Thyroid gland (tissue), 4 donors: Measurements from ENCODE around the gene SIAH3. TPM values are rescaled to one million over a fixed set of nuclear protein-coding genes. Genes with fewer than 3 reads are reported as not detected.

ENCODE experiments used
- DNase-seq, 2 donors: peaks; one replicate each; pipeline ENCODE4 v3.0.0-alpha.2; 2019
- H3K27ac ChIP-seq, 3 donors: fragments of 200-600 bp; sonication (generic); 1 replicate in 2 of 3; 2 replicates in 1 of 3; pipeline ENCODE4 v1.5.1; 2016 to 2019; ENCODE audit warnings: mild to moderate bottlenecking in 1 of 3, moderate library complexity in 1 of 3
- H3K27me3 ChIP-seq: fragments of 200-600 bp; sonication (generic); one replicate; pipeline ENCODE4 v1.5.1; 2019
- H3K36me3 ChIP-seq, 2 donors: fragments of 200-600 bp; sonication (generic); one replicate each; pipeline ENCODE4 v1.5.1; 2016 to 2019
- H3K4me1 ChIP-seq, 2 donors: fragments of 200-600 bp; sonication (generic); one replicate each; pipeline ENCODE4 v1.5.1; 2017 to 2019
- H3K4me3 ChIP-seq, 3 donors: fragments of 200-600 bp; sonication (generic); replicated peaks in 1 of 3; 1 replicate in 2 of 3; 2 replicates in 1 of 3; pipeline ENCODE4 v1.5.1; 2016; ENCODE audit warnings: mild to moderate bottlenecking in 1 of 3
- H3K9me3 ChIP-seq: fragments of 200-600 bp; sonication (generic); one replicate; pipeline ENCODE4 v1.5.1; 2017
- CTCF ChIP-seq, 6 experiments: fragments of 200-600 bp in 3 of 6; fragments of 450-650 bp in 3 of 6; sonication (generic) in 3 of 6; IDR thresholded peaks; one replicate each; pipeline ENCODE4 v1.5.1; 2016 to 2019; ENCODE audit warnings: antibody characterized with exemption in 6 of 6, mild to moderate bottlenecking in 2 of 6, inconsistent platforms in 1 of 6, moderate library complexity in 1 of 6
- POLR2A ChIP-seq, 2 donors: fragments of 450-650 bp; IDR thresholded peaks; one replicate each; pipeline ENCODE4 v1.6.1; 2017; ENCODE audit warnings: antibody characterized with exemption in 2 of 2, mild to moderate bottlenecking in 2 of 2, moderate library complexity in 1 of 2
- WGBS, 2 donors: methylation state at CpG; one replicate each; pipeline ENCODE4 v1.1.5; 2017; 5-methylcytosine and 5-hydroxymethylcytosine counted together
- intact Hi-C: fragments of 100-400 bp; cut with DNase I; formaldehyde crosslinking; loops from one replicate; pipeline ENCODE4 v1.15.1; 2023
- total RNA-seq, 4 donors: library from RNA; depleted of rRNA; stranded (reverse); fragments of >200 nt; gene quantifications; one replicate each; pipeline ENCODE4 v1.2.3, GENCODE V29; 2016

Gene SIAH3
- total RNA-seq, 4 donors from 2014 or later: 0.13 TPM; not detected in 3

DNA sequence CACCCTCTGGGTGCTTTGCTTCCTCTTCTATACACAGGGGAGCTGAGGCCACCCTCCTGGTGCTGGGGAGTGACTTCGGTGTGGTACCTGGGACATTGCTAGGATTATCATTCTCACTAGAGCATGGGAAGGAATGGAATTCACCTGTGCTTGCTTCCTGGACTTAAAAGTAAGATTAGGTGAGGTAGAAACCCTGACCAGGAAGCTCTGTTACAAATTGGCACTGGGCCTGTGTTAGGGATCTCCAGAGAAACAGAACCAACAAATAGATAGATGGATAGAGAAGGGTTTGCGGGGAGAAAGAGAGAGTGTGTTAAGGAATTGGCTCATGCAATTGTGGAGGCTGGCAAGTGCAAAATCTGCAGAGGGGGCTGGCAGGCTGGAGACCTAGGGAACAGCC is 13.9 kb upstream of the SIAH3 start:
- no peak overlapping the region for H3K27ac ChIP-seq
- H3K9me3 ChIP-seq: no peaks in the 10 kb centered on the region
- TF ChIP-seq CTCF (IDR thresholded peaks at IDR 0.05) (no peak), POLR2A (IDR thresholded peaks at IDR 0.05) (no peak)
- no peak for DNase-seq
- H3K36me3 ChIP-seq: no peaks in the 10 kb centered on the region
- WGBS, 2 donors: 88 to 92% methylated on average over 1 of the region's 2 CpGs
- intact Hi-C loops: no loop called here
- H3K4me1 ChIP-seq: no peaks in the 10 kb centered on the region
- no peak overlapping the region for H3K4me3 ChIP-seq
- no peaks in the 10 kb centered on the region for H3K27me3 ChIP-seq

- no peak for DNase-seq
- no peak for TF ChIP-seq CTCF (IDR thresholded peaks at IDR 0.05)
- TF ChIP-seq POLR2A (IDR thresholded peaks at IDR 0.05): no peak
- no peak overlapping the region for H3K4me3 ChIP-seq
- H3K9me3 ChIP-seq: no peaks in the 10 kb centered on the region
- no peak overlapping the region for H3K27ac ChIP-seq
- WGBS, 2 donors: 64 to 66% methylated on average over 10 of the region's 10 CpGs
- H3K4me1 ChIP-seq: no peaks in the 10 kb centered on the region
- intact Hi-C loops: no loop called here
- H3K36me3 ChIP-seq: no peaks in the 10 kb centered on the region
- H3K27me3 ChIP-seq: no peaks in the 10 kb centered on the region
Observed at GRCh38 chr13:45863709-45864590, 12.4 kb upstream of the SIAH3 start.

GRCh38 chr13:45861322-45861721 is 9.8 kb upstream of the SIAH3 start:
- H3K27ac ChIP-seq: no peak overlapping the region
- no peaks in the 10 kb centered on the region for H3K36me3 ChIP-seq
- no peaks in the 10 kb centered on the region for H3K27me3 ChIP-seq
- no peak for DNase-seq
- no peaks in the 10 kb centered on the region for H3K9me3 ChIP-seq
- intact Hi-C loops: no loop called here
- H3K4me3 ChIP-seq: no peak overlapping the region
- no peaks in the 10 kb centered on the region for H3K4me1 ChIP-seq
- TF ChIP-seq POLR2A (IDR thresholded peaks at IDR 0.05): no peak
- TF ChIP-seq CTCF (IDR thresholded peaks at IDR 0.05): no peak

- TF ChIP-seq CTCF (IDR thresholded peaks at IDR 0.05): no peak
- no peak for TF ChIP-seq POLR2A (IDR thresholded peaks at IDR 0.05)
- no peak overlapping the region for H3K27ac ChIP-seq
- no peaks in the 10 kb centered on the region for H3K9me3 ChIP-seq
- H3K36me3 ChIP-seq: no peaks in the 10 kb centered on the region
- H3K4me1 ChIP-seq: no peaks in the 10 kb centered on the region
- no peaks in the 10 kb centered on the region for H3K27me3 ChIP-seq
- 51 to 57% methylated on average over 5 of the region's 5 CpGs for WGBS, 2 donors
- DNase-seq: no peak
- H3K4me3 ChIP-seq: no peak overlapping the region
- intact Hi-C loops: no loop called here
Observed at GRCh38 chr13:45860240-45860639, 8.7 kb upstream of the SIAH3 start.

DNA sequence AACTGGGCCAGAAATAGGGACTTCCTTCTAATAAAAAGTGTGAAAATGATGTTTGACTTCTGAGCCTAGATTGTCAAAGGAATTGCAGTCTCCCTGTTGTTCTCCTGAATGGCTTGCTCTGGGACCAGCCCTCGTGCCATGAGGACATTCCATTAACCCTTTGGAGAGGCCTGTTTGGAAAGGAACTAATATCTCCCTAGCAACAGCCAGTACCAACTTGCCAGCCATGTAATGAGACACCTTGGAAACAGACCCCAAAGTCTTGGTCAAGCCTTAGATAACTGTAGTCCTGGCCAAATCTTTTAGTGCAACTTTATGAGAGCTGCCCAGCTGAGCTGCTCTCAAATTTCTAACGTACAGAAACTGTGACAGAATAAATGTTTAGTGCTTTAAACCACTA is 8.2 kb upstream of the SIAH3 start:
- intact Hi-C loops: no loop called here
- no peaks in the 10 kb centered on the region for H3K27me3 ChIP-seq
- 36 to 48% methylated on average over 2 of the region's 2 CpGs for WGBS, 2 donors
- no peak for DNase-seq
- H3K4me3 ChIP-seq: no peak overlapping the region
- H3K27ac ChIP-seq: no peak overlapping the region
- H3K9me3 ChIP-seq: no peaks in the 10 kb centered on the region
- TF ChIP-seq CTCF (IDR thresholded peaks at IDR 0.05) (no peak), POLR2A (IDR thresholded peaks at IDR 0.05) (no peak)
- no peaks in the 10 kb centered on the region for H3K4me1 ChIP-seq
- no peaks in the 10 kb centered on the region for H3K36me3 ChIP-seq
